IPS-20b (cell line): ENCODE data around the gene ARSB.
"Not testable (repeated sequence)": the region's sequence is repeated elsewhere in the genome, so short reads cannot be mapped to it uniquely, and the experiment has no call there.

Source experiments
- H3K27ac ChIP-seq: one replicate; pipeline ENCODE4 v1.5.1; 2013; ENCODE audit warnings: low read length
- H3K27me3 ChIP-seq: 2 replicates; pipeline ENCODE4 v1.6.1; 2013; ENCODE audit warnings: mild to moderate bottlenecking, low read length, inconsistent platforms; ENCODE audit not compliant: insufficient read depth
- H3K36me3 ChIP-seq: 2 replicates; pipeline ENCODE4 v1.6.1; 2013; ENCODE audit warnings: low read depth, mild to moderate bottlenecking, inconsistent platforms, low read length, moderate library complexity; ENCODE audit not compliant: insufficient read depth
- H3K4me1 ChIP-seq: 2 replicates; pipeline ENCODE4 v1.6.1; 2013; ENCODE audit warnings: mild to moderate bottlenecking, control low read depth, inconsistent platforms, low read length, moderate library complexity; ENCODE audit not compliant: insufficient read depth
- H3K4me3 ChIP-seq: 2 replicates; pipeline ENCODE4 v1.5.1; 2013; ENCODE audit warnings: mild to moderate bottlenecking, low read length, inconsistent platforms
- H3K9ac ChIP-seq: 2 replicates; pipeline ENCODE4 v1.6.1; 2013; ENCODE audit warnings: low read depth, mild to moderate bottlenecking, inconsistent platforms, low read length, moderate library complexity
- H3K9me3 ChIP-seq: 2 replicates; pipeline ENCODE4 v1.6.1; 2013; ENCODE audit warnings: mild to moderate bottlenecking, low read depth, low read length, inconsistent platforms; ENCODE audit not compliant: insufficient read depth

Gene ARSB

GRCh38 chr5:78763659-78764189, 221.4 kb downstream of the ARSB start:
- Histone ChIP-seq H3K4me3 (no peak overlapping the region), H3K27ac (no peak overlapping the region), H3K36me3 (no peaks in the 10 kb centered on the region), H3K9me3 (no peaks in the 10 kb centered on the region), H3K4me1 (no peaks in the 10 kb centered on the region; the same call in 1 of the 2 replicates), H3K9ac (no peak overlapping the region), H3K27me3 (no peaks in the 10 kb centered on the region)

DNA sequence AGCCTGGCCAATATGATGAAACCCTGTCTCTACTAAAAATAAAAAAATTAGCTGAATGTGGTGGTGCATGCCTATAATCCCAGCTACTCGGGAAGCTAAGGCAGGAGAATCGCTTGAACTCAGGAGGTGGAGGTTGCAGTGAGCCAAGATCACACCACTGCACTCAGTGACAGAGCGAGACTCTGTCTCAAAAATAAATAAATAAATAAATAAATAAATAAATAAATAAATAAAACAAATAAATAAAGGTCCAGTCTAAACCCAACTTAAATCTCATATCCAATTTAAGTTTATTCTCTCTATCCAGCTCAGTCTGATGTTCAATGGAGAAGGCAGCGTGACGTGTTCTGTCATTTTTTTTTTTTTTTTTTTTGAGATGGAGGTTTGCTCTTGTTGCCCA, 222.4 kb downstream of the ARSB start:
- H3K27me3 ChIP-seq, H3K4me1 ChIP-seq, H3K27ac ChIP-seq, H3K9me3 ChIP-seq, H3K4me3 ChIP-seq, H3K9ac ChIP-seq, H3K36me3 ChIP-seq: not testable (repeated sequence)

DNA sequence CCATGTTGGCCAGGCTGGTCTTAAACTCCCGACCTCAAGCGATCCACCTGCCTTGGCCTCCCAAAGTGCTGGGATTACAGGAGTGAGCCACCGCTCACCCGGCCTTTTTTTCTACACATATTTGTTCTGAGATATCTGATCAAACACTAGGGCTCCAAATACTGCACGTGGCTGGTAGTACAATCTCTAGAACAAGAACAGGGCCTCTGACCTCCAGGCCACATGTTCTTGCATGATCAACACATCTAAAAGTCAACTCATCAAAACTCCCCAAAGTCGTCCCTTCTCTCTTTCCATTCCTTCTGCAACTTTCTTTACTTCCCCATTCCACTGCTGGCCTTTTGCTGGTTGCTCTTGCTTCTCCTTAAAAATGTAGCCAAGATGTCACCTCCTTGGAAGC, 223.3 kb downstream of the ARSB start:
- H3K4me3 ChIP-seq, result no peak overlapping the region
- H3K9ac ChIP-seq, result no peak overlapping the region
- H3K27me3 ChIP-seq, result no peaks in the 10 kb centered on the region
- H3K27ac ChIP-seq, result no peak overlapping the region
- no peaks in the 10 kb centered on the region for H3K9me3 ChIP-seq
- H3K36me3 ChIP-seq, result no peaks in the 10 kb centered on the region
- H3K4me1 ChIP-seq, result no peaks in the 10 kb centered on the region; the same call in 1 of the 2 replicates

DNA sequence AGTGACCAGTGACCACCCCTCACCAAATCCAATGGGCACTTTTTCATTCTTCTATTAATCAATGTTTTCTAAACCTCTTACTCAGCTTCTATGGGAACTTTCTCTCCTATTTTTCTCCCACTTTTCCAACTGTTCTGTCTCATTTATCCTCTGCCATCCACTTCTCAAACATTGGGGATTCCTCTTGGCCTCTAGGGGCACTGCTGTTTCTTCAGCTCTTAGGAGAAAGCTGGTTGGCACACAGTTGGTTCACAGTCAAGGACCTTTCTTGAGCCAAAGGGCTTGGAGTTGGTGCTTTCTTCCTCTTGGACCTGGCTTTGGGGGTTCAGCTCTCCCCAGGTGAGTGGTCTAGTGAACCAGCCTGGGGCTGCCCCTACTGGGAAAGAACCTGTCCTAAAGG, 224.3 kb downstream of the ARSB start:
- Histone ChIP-seq H3K9me3 (no peaks in the 10 kb centered on the region), H3K4me1 (no peaks in the 10 kb centered on the region; the same call in 1 of the 2 replicates), H3K9ac (no peak overlapping the region), H3K27ac (no peak overlapping the region), H3K36me3 (no peaks in the 10 kb centered on the region), H3K27me3 (no peaks in the 10 kb centered on the region), H3K4me3 (no peak overlapping the region)

GRCh38 chr5:78760366-78760765, 224.7 kb downstream of the ARSB start:
- H3K36me3 ChIP-seq, result no peaks in the 10 kb centered on the region
- H3K4me3 ChIP-seq, result no peak overlapping the region
- no peaks in the 10 kb centered on the region; the same call in 1 of the 2 replicates for H3K4me1 ChIP-seq
- H3K27ac ChIP-seq, result no peak overlapping the region
- H3K27me3 ChIP-seq, result no peaks in the 10 kb centered on the region
- H3K9ac ChIP-seq, result no peak overlapping the region
- no peaks in the 10 kb centered on the region for H3K9me3 ChIP-seq

- Histone ChIP-seq H3K27me3 (no peaks in the 10 kb centered on the region), H3K4me3 (no peak overlapping the region), H3K27ac (no peak overlapping the region), H3K36me3 (no peaks in the 10 kb centered on the region), H3K9me3 (no peaks in the 10 kb centered on the region), H3K4me1 (no peaks in the 10 kb centered on the region), H3K9ac (no peak overlapping the region)
These were observed 226.8 kb downstream of the ARSB start for GRCh38 chr5:78758169-78758839.

GRCh38 chr5:78757269-78758053, 227.6 kb downstream of the ARSB start:
- Histone ChIP-seq H3K9me3 (no peaks in the 10 kb centered on the region), H3K27ac (no peak overlapping the region), H3K27me3 (no peaks in the 10 kb centered on the region), H3K36me3 (no peaks in the 10 kb centered on the region), H3K4me3 (no peak overlapping the region), H3K9ac (no peak overlapping the region), H3K4me1 (no peaks in the 10 kb centered on the region)

DNA sequence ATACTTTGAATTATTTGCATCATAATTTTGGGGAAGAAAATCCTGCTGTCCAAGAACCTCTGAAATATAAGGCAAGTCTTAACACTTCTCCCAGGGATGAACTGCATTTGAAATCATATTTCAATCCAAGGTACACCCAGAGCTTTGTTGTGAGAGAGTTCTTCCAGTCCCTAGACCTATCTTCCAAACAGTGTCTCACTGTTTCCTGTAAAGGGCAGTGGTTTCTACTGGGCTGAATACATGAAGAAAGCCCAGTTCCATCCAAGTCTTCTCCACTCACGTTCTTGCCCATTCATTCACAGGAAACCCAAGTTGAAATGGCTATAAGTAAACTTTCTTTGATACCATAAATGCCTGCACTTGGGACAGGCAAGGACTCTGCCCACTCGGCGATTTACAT, 228.3 kb downstream of the ARSB start:
- no peak overlapping the region for H3K27ac ChIP-seq

GRCh38 chr5:78755822-78756429, 229.2 kb downstream of the ARSB start:
- Histone ChIP-seq H3K4me3 (no peak overlapping the region), H3K4me1 (no peaks in the 10 kb centered on the region), H3K27ac (no peak overlapping the region), H3K9ac (no peak overlapping the region), H3K36me3 (no peaks in the 10 kb centered on the region), H3K9me3 (no peaks in the 10 kb centered on the region), H3K27me3 (no peaks in the 10 kb centered on the region)

More for the DNA sequence above, 228.3 kb downstream of the ARSB start:
- Histone ChIP-seq H3K9me3 (no peaks in the 10 kb centered on the region), H3K4me3 (no peak overlapping the region), H3K36me3 (no peaks in the 10 kb centered on the region), H3K9ac (no peak overlapping the region), H3K4me1 (no peaks in the 10 kb centered on the region), H3K27me3 (no peaks in the 10 kb centered on the region)

- Histone ChIP-seq H3K4me1 (no peaks in the 10 kb centered on the region), H3K27ac (no peak overlapping the region), H3K36me3 (no peaks in the 10 kb centered on the region)
These were observed 230.5 kb downstream of the ARSB start for GRCh38 chr5:78754655-78755054.

DNA sequence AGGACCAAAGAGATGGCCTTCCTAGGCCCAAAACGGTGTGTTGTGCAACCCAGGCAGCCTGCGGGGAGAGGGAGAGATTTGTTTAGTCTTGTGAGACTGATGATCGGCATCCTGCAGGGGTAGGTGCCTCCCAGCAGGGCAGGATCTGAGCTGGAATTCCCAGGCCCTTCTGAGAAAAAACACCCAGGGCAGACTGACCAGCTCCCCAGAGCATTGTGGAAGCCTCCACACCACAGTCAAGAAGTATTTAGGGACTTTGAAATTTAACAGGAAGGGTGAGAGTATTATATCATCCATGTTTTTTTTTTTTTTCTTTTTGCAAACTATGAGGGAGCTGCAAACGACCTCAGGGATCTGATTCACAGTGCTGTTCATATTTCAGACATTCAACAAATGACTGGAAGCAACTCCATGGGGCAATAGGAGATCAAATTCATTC, 232.0 kb downstream of the ARSB start:
- Histone ChIP-seq H3K27me3 (no peaks in the 10 kb centered on the region), H3K4me1 (no peaks in the 10 kb centered on the region), H3K9me3 (no peaks in the 10 kb centered on the region), H3K27ac (no peak overlapping the region), H3K36me3 (no peaks in the 10 kb centered on the region), H3K4me3 (no peak overlapping the region), H3K9ac (no peak overlapping the region)

More at GRCh38 chr5:78754655-78755054, 230.5 kb downstream of the ARSB start:
- Histone ChIP-seq H3K27me3 (no peaks in the 10 kb centered on the region), H3K4me3 (no peak overlapping the region), H3K9ac (no peak overlapping the region), H3K9me3 (no peaks in the 10 kb centered on the region)
